Activated B cell treated with CpG ODN at 0.5 μM for 24 hours (primary cell): ENCODE data around the gene IQSEC1. TPM values are rescaled to one million over a fixed set of nuclear protein-coding genes. Genes with fewer than 3 reads are reported as not detected.

ENCODE experiments used
- ATAC-seq: fragments of 200-7000 bp; cut with Tn5 transposase; one replicate; pipeline ENCODE4 v1.10.0; 2021; ENCODE audit warnings: low read depth, mild to moderate bottlenecking, moderate library complexity
- CTCF ChIA-PET: fragments of 350-600 bp; sonication (Branson Sonifier 250); formaldehyde crosslinking; loops from one replicate; lab custom pipeline; 2021; ENCODE audit warnings: antibody characterized with exemption; lab: Charles Lee
- POLR2A ChIA-PET: fragments of 350-600 bp; sonication (Branson Sonifier 250); formaldehyde crosslinking; loops from one replicate; lab custom pipeline; 2021; ENCODE audit warnings: antibody characterized with exemption; lab: Charles Lee
- DNase-seq: peaks from one replicate; pipeline ENCODE4 v3.0.0; 2022
- H3K27ac Mint-ChIP-seq: one replicate; pipeline ENCODE4 v1.8.0; 2020; ENCODE audit warnings: mixed read lengths
- H3K27me3 Mint-ChIP-seq: one replicate; pipeline ENCODE4 v1.8.0; 2021; ENCODE audit warnings: mixed read lengths
- H3K36me3 Mint-ChIP-seq: one replicate; pipeline ENCODE4 v1.8.0; 2021; ENCODE audit warnings: low read depth, mixed read lengths
- H3K4me1 Mint-ChIP-seq: one replicate; pipeline ENCODE4 v1.8.0; 2021; ENCODE audit warnings: mixed read lengths
- H3K4me3 Mint-ChIP-seq: one replicate; pipeline ENCODE4 v1.8.0; 2020; ENCODE audit warnings: mild to moderate bottlenecking, mixed read lengths
- H3K9me3 Mint-ChIP-seq: one replicate; pipeline ENCODE4 v1.8.0; 2020; ENCODE audit warnings: mixed read lengths
- CTCF ChIP-seq: fragments of 200-600 bp; IDR thresholded peaks from one replicate; pipeline ENCODE4 v1.8.0; 2022; ENCODE audit warnings: antibody characterized with exemption, mild to moderate bottlenecking
- intact Hi-C: fragments of 100-400 bp; cut with micrococcal nuclease; formaldehyde crosslinking; loops from one replicate; pipeline ENCODE4 v1.15.1; 2024
- total RNA-seq: library from RNA; stranded (reverse); gene quantifications from 2 replicates; pipeline ENCODE4 v1.2.3, GENCODE V29; 2022

IQSEC1 gene
- total RNA-seq, 1 donor from 2014 or later: 296 TPM

GRCh38 chr3:12908136-12908730 is 165.0 kb downstream of the IQSEC1 start:
- ChIA-PET CTCF (interaction anchor here (1.5 kb wide), 1 partner anchor 16 kb away, joined by 3 read pairs; no protein-coding TSS in a partner anchor), POLR2A (interaction anchor here (0.6 kb wide), 1 partner anchor 18 kb away, joined by 5 read pairs; no protein-coding TSS in a partner anchor)
- intact Hi-C loops: no loop called here
- DNase-seq (no peak), ATAC-seq (no peak)
- peaks cover 21% of the 10 kb centered on the region for H3K4me1 Mint-ChIP-seq
- no peak overlapping the region for H3K27ac Mint-ChIP-seq
- no peaks in the 10 kb centered on the region for H3K27me3 Mint-ChIP-seq
- no peak for TF ChIP-seq CTCF
- no peak overlapping the region for H3K4me3 Mint-ChIP-seq
- H3K9me3 Mint-ChIP-seq: no peaks in the 10 kb centered on the region
- peaks cover 95% of the 10 kb centered on the region for H3K36me3 Mint-ChIP-seq

GRCh38 chr3:12907729-12908128 is 165.5 kb downstream of the IQSEC1 start:
- intact Hi-C loops: no loop called here

GRCh38 chr3:12907296-12907695 is 165.9 kb downstream of the IQSEC1 start:
- Mint-ChIP-seq H3K4me1 (peaks cover 29% of the 10 kb centered on the region), H3K36me3 (peaks cover 94% of the 10 kb centered on the region), H3K27ac (no peak overlapping the region), H3K4me3 (no peak overlapping the region), H3K9me3 (no peaks in the 10 kb centered on the region), H3K27me3 (no peaks in the 10 kb centered on the region)
- ChIA-PET POLR2A (no interaction called here), CTCF (interaction anchor here (1.5 kb wide), 1 partner anchor 15 kb away, joined by 3 read pairs; no protein-coding TSS in a partner anchor)
- intact Hi-C loops: no loop called here
- ATAC-seq: no peak
- no peak for TF ChIP-seq CTCF
- DNase-seq: no peak

More at GRCh38 chr3:12907729-12908128, 165.5 kb downstream of the IQSEC1 start:
- Mint-ChIP-seq H3K27me3 (no peaks in the 10 kb centered on the region), H3K4me1 (peaks cover 26% of the 10 kb centered on the region), H3K36me3 (peaks cover 93% of the 10 kb centered on the region), H3K4me3 (no peak overlapping the region), H3K9me3 (no peaks in the 10 kb centered on the region), H3K27ac (no peak overlapping the region)
- ATAC-seq: no peak
- DNase-seq: no peak
- TF ChIP-seq CTCF: no peak
- ChIA-PET CTCF (interaction anchor here (1.5 kb wide), 1 partner anchor 15 kb away, joined by 3 read pairs; no protein-coding TSS in a partner anchor), POLR2A (interaction anchor here (0.6 kb wide), 1 partner anchor 19 kb away, joined by 5 read pairs; no protein-coding TSS in a partner anchor)

GRCh38 chr3:12906916-12907290 is 166.3 kb downstream of the IQSEC1 start:
- no peaks in the 10 kb centered on the region for H3K9me3 Mint-ChIP-seq
- peaks cover 33% of the 10 kb centered on the region for H3K4me1 Mint-ChIP-seq
- no peaks in the 10 kb centered on the region for H3K27me3 Mint-ChIP-seq
- no peak for ATAC-seq
- intact Hi-C loops: no loop called here
- peaks cover 94% of the 10 kb centered on the region for H3K36me3 Mint-ChIP-seq
- no peak overlapping the region for H3K4me3 Mint-ChIP-seq
- CTCF ChIA-PET: interaction anchor here (1.5 kb wide), 1 partner anchor 15 kb away, joined by 3 read pairs; no protein-coding TSS in a partner anchor
- H3K27ac Mint-ChIP-seq: no peak overlapping the region
- no peak for TF ChIP-seq CTCF
- POLR2A ChIA-PET: no interaction called here
- no peak for DNase-seq

GRCh38 chr3:12906141-12906915 is 166.9 kb downstream of the IQSEC1 start:
- Mint-ChIP-seq H3K27ac (no peak overlapping the region), H3K4me1 (peaks cover 39% of the 10 kb centered on the region), H3K27me3 (no peaks in the 10 kb centered on the region), H3K36me3 (peaks cover 93% of the 10 kb centered on the region), H3K9me3 (no peaks in the 10 kb centered on the region), H3K4me3 (no peak overlapping the region)
- POLR2A ChIA-PET: no interaction called here
- intact Hi-C loops: no loop called here
- CTCF ChIA-PET: no interaction called here
- ATAC-seq (no peak), DNase-seq (no peak)
- no peak for TF ChIP-seq CTCF
